HEK293T (cell line): ENCODE results near the gene NDUFAF8.

ENCODE experiments used
- CTCF ChIA-PET: fragments of 350-600 bp; formaldehyde crosslinking; extraction: SDS; loops from one replicate; lab custom pipeline; 2021; ENCODE audit warnings: antibody characterized with exemption, inconsistent platforms; lab: Yijun Ruan, JAX
- POLR2A ChIA-PET: fragments of 350-600 bp; formaldehyde crosslinking; extraction: SDS; loops from one replicate; lab custom pipeline; 2020; ENCODE audit warnings: antibody characterized with exemption, inconsistent platforms; lab: Yijun Ruan, JAX
- DNase-seq: peaks from one replicate; pipeline ENCODE4 v3.0.0; 2012; ENCODE audit warnings: mixed read lengths; ENCODE audit errors: extremely low spot score
- ARNT ChIP-seq: fragments of 450-650 bp; IDR thresholded peaks from 2 replicates; pipeline ENCODE4 v1.6.1; 2017; ENCODE audit warnings: mild to moderate bottlenecking
- BHLHE40 ChIP-seq: fragments of 450-650 bp; IDR thresholded peaks from 2 replicates; pipeline ENCODE4 v1.6.1; 2016; ENCODE audit warnings: mild to moderate bottlenecking, moderate library complexity, borderline replicate concordance
- CTBP1 ChIP-seq: fragments of 450-650 bp; IDR thresholded peaks from 2 replicates; pipeline ENCODE4 v1.6.1; 2016; ENCODE audit warnings: borderline replicate concordance
- ELF4 ChIP-seq: fragments of 450-650 bp; IDR thresholded peaks from 2 replicates; pipeline ENCODE4 v1.6.1; 2017; ENCODE audit warnings: antibody characterized with exemption
- FOXA1 ChIP-seq: fragments of 450-650 bp; IDR thresholded peaks from 2 replicates; pipeline ENCODE4 v1.6.1; 2016; ENCODE audit warnings: mild to moderate bottlenecking
- FOXK2 ChIP-seq: fragments of 450-650 bp; IDR thresholded peaks from 2 replicates; pipeline ENCODE4 v1.6.1; 2016; ENCODE audit warnings: mild to moderate bottlenecking
- FOXM1 ChIP-seq: fragments of 450-650 bp; IDR thresholded peaks from 2 replicates; pipeline ENCODE4 v1.6.1; 2017; ENCODE audit warnings: mild to moderate bottlenecking, borderline replicate concordance
- HDGF ChIP-seq: fragments of 450-650 bp; IDR thresholded peaks from 2 replicates; pipeline ENCODE4 v1.6.1; 2017; ENCODE audit warnings: antibody characterized with exemption, borderline replicate concordance
- L3MBTL2 ChIP-seq: fragments of 450-650 bp; conservative IDR thresholded peaks from 2 replicates; pipeline ENCODE4 v1.6.1; 2016; ENCODE audit warnings: mild to moderate bottlenecking
- LEF1 ChIP-seq: fragments of 450-650 bp; IDR thresholded peaks from 2 replicates; pipeline ENCODE4 v1.6.1; 2017; ENCODE audit warnings: mild to moderate bottlenecking, borderline replicate concordance
- NFRKB ChIP-seq: fragments of 450-650 bp; IDR thresholded peaks from 2 replicates; pipeline ENCODE4 v1.6.1; 2016; ENCODE audit warnings: mild to moderate bottlenecking, moderate library complexity
- SP1 ChIP-seq: fragments of 450-650 bp; IDR thresholded peaks from 2 replicates; pipeline ENCODE4 v1.6.1; 2017
- SUZ12 ChIP-seq: fragments of 450-650 bp; IDR thresholded peaks from 2 replicates; pipeline ENCODE4 v1.6.1; 2016; ENCODE audit warnings: mild to moderate bottlenecking
- TARDBP ChIP-seq: fragments of 450-650 bp; IDR thresholded peaks from 2 replicates; pipeline ENCODE4 v1.6.1; 2016
- ZNF384 ChIP-seq: fragments of 450-650 bp; IDR thresholded peaks from 2 replicates; pipeline ENCODE4 v1.6.1; 2016
- TF ChIP-seq, protein P1 (sequence below): fragments of 450-650 bp; IDR thresholded peaks from 2 replicates; pipeline ENCODE4 v1.6.1; 2016

Gene NDUFAF8

DNA sequence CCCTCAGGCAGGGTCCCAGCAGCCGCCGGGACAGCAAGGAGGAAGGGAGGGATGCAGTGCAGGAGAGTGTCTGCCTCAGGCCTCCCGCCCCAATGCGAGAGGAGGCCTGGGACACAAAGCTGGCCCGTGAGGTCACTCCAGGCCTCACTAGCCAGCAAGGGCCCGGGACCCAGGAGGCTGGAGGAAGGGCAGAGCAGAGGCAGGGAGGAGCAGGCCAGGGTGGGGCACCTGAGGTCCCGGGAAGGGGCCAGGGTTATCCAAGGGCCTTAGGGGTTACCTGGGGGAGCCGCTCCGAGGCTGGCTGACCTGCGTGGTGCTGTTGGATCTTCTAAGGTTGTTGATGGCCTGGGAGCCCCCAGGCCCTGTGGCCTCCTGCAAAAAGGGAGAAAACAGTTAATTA, 30.5 kb upstream of the NDUFAF8 start:
- no peak for DNase-seq
- CTCF ChIA-PET, result no interaction called here
- TF ChIP-seq, protein P1, sequence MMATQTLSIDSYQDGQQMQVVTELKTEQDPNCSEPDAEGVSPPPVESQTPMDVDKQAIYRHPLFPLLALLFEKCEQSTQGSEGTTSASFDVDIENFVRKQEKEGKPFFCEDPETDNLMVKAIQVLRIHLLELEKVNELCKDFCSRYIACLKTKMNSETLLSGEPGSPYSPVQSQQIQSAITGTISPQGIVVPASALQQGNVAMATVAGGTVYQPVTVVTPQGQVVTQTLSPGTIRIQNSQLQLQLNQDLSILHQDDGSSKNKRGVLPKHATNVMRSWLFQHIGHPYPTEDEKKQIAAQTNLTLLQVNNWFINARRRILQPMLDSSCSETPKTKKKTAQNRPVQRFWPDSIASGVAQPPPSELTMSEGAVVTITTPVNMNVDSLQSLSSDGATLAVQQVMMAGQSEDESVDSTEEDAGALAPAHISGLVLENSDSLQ, result no peak
- no peak for TF ChIP-seq ZNF384
- POLR2A ChIA-PET, result interaction anchor here (0.7 kb wide), 1 partner anchor 13 kb away, joined by 3 read pairs; no protein-coding TSS in a partner anchor

DNA sequence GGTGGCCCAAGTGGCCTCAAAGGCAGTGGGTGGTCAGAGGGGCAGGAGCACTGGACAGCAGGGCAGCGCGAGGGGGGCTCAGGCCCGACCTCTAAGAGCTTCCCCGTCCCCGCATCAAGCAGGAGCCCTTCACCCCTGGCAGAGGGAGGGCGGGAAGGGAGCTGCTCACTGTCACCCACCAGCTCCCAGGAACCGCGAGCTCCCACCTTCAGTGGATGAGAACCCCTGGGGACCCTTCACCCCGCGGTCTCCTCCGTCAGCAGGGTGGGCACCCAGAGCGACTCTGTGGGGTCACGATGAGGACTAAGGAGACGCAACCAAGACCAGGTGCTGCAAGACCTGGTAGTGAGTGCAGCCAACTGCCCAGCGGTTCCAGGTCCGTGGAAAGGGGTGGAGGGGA, 30.0 kb upstream of the NDUFAF8 start:
- DNase-seq, result no peak
- ChIA-PET CTCF (no interaction called here), POLR2A (no interaction called here)

DNA sequence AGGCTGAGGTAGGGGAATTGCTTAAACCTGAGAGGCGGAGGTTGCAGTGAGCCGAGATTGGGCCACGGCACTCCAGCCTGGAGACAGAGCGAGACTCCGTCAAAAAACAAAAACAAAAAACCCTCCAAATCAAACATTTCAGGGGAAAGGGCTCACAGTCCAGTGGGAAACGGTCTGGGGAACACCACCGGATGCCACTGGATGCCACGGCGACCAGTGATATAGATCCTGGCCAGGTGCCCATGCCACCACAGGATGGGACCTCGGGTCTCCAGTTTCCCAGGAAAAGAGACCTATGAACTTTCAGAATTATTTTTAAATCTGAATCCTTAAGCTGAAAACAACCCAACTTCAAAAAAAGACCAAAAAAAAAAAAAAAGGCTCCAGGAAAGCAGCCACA, 28.7 kb upstream of the NDUFAF8 start:
- POLR2A ChIA-PET, result no interaction called here
- CTCF ChIA-PET, result interaction anchor here (0.6 kb wide), 1 partner anchor 71 kb away, joined by 4 read pairs; no protein-coding TSS in a partner anchor
- no peak for DNase-seq
- no peak for TF ChIP-seq CTBP1
- TF ChIP-seq BHLHE40, result no peak
- TF ChIP-seq ZNF384, result no peak
- no peak for TF ChIP-seq FOXK2
- TF ChIP-seq ARNT, result no peak
- TF ChIP-seq, protein P1, result no peak
- TF ChIP-seq HDGF, result no peak
- no peak for TF ChIP-seq SP1
- TF ChIP-seq ELF4, result no peak
- no peak for TF ChIP-seq FOXA1
- TF ChIP-seq LEF1, result no peak
- TF ChIP-seq FOXM1, result no peak
- no peak for TF ChIP-seq SUZ12

More for the DNA sequence above, 30.0 kb upstream of the NDUFAF8 start:
- TF ChIP-seq, protein P1, result no peak
- TF ChIP-seq HDGF, result no peak

DNA sequence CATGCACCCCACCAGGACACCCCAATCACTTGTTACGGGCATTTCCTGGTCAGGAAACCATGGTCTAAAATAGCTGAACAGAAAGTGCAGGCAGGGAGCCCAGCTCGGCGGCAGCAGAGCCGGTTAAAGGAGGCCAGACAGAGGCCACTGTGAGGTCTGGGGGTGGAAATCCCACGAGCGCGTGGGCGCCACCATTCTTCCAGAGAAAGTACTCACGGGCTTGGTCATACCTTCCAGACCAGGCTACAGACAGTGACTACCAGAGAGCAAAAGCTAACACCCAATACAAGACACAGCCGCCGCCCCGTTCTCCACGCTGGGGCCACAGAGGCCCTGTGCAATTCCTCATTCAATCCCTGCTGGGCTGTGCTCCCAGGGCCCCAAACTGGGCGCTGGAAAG, 28.2 kb upstream of the NDUFAF8 start:
- DNase-seq, result no peak
- POLR2A ChIA-PET, result no interaction called here
- CTCF ChIA-PET, result interaction anchor here (0.6 kb wide), 1 partner anchor 71 kb away, joined by 4 read pairs; no protein-coding TSS in a partner anchor
- TF ChIP-seq SUZ12 (no peak), ARNT (no peak), TARDBP (no peak)

DNA sequence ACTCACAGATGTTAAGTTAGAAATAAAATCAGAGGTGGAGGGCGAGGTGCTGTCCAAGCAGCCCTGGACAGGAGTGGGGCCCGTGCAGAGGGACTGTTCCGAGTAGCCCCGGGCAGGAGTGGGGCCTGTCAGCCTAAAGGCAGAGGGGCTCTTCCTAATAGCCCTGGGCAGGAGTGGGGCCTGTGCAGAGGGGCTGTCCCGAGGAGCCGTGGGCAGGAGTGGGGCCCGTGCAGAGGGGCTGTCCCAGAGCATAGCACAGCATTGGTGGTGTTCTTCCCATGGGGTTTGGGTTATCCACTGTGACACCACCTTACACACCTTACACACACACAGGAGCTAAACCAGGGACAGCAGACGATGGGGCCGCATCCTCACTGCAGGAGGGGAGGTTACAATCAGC, 26.8 kb upstream of the NDUFAF8 start:
- POLR2A ChIA-PET, result no interaction called here
- TF ChIP-seq FOXM1 (no peak), ARNT (no peak), ELF4 (no peak), TARDBP (no peak), HDGF (no peak), CTBP1 (no peak), L3MBTL2 (no peak), ZNF384 (no peak), LEF1 (no peak), BHLHE40 (no peak)
- TF ChIP-seq, protein P1, result no peak
- DNase-seq, result no peak
- CTCF ChIA-PET, result no interaction called here

DNA sequence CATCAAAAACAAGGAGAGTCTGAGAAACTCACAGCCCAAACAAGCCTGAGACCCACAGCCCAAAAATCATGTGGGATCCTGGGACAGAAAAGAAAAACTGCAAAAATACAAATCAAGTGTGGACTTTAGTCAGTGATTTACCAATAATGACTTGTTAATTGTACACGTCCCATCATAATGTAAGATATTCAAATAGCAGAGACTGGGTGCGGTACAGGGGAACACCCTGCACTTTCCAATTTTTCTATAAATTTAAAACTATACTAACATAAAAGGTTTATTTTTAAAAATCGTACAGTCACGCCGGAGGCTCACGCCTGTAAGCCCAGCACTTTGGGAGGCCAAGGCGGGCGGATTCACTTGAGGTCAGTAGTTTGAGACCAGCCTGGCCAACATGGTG, 25.1 kb upstream of the NDUFAF8 start:
- CTCF ChIA-PET, result no interaction called here
- no peak for TF ChIP-seq ZNF384
- no peak for TF ChIP-seq NFRKB
- no peak for TF ChIP-seq CTBP1
- TF ChIP-seq FOXM1, result no peak
- no peak for TF ChIP-seq FOXK2
- no peak for TF ChIP-seq HDGF
- TF ChIP-seq BHLHE40, result no peak
- TF ChIP-seq ELF4, result no peak
- TF ChIP-seq TARDBP, result no peak
- TF ChIP-seq, protein P1, result no peak
- no peak for TF ChIP-seq ARNT
- no peak for TF ChIP-seq SUZ12
- POLR2A ChIA-PET, result no interaction called here
- no peak for DNase-seq
